GM12878 (cell line): ENCODE results near the gene CENPK. TPM values are rescaled to one million over a fixed set of nuclear protein-coding genes. Genes with fewer than 3 reads are reported as not detected.

Experiments used
- ATAC-seq: fragments of 200-7000 bp; cut with Tn5 transposase; 3 replicates; pipeline ENCODE4 v1.9.1; 2020; ENCODE audit warnings: mild to moderate bottlenecking, moderate library complexity
- Bru-seq: library from RNA; stranded (reverse); fragments of 400-500 nt; gene quantifications from one replicate; lab custom pipeline; 2021; lab: Mats Ljungman, UMichigan
- BruChase-seq, 2 experiments: library from RNA; stranded (reverse); fragments of 400-500 nt; gene quantifications; one replicate each; lab custom pipeline; 2021; lab: Mats Ljungman, UMichigan
- BruUV-seq: library from RNA; stranded (reverse); fragments of 400-500 nt; replicated peaks from 2 replicates; lab custom pipeline; 2021; lab: Mats Ljungman, UMichigan
- CTCF ChIA-PET: fragments of 300-600 bp; sonication (Branson Sonifier 250); formaldehyde crosslinking; extraction: SDS; loops from one replicate; lab custom pipeline; 2021; ENCODE audit warnings: inconsistent platforms; lab: Yijun Ruan, JAX
- POLR2A ChIA-PET: fragments of 350-600 bp; formaldehyde crosslinking; extraction: SDS; loops from one replicate; lab custom pipeline; 2021; ENCODE audit warnings: inconsistent platforms; lab: Charles Lee
- RAD21 ChIA-PET: fragments of 300-600 bp; sonication (Branson Sonifier 250); formaldehyde crosslinking; loops from one replicate; lab custom pipeline; 2023; ENCODE audit warnings: antibody characterized with exemption; ENCODE audit not compliant: unreplicated experiment; lab: Charles Lee
- SMC1A ChIA-PET: fragments of 300-600 bp; sonication (Branson Sonifier 250); formaldehyde crosslinking; loops from one replicate; lab custom pipeline; 2023; ENCODE audit not compliant: unreplicated experiment, uncharacterized antibody; lab: Charles Lee
- DNase-seq: peaks from one replicate; pipeline ENCODE4 v3.0.0-alpha.2; 2011; ENCODE audit warnings: low read depth, low spot score
- FAIRE-seq: peaks from 3 replicates; lab custom pipeline; 2011; peaks lifted over from hg19 to GRCh38; lab: Jason Lieb, UNC
- H2AFZ ChIP-seq: 2 replicates; pipeline ENCODE4 v1.6.0; 2011; ENCODE audit warnings: low read depth, low read length, control low read depth; ENCODE audit not compliant: control insufficient read depth
- H3K27ac ChIP-seq: 2 replicates; pipeline ENCODE4 v1.5.1; 2011; ENCODE audit warnings: control low read depth; ENCODE audit not compliant: control insufficient read depth, insufficient read depth
- H3K27me3 ChIP-seq, 2 experiments: replicated peaks in 1 of 2; 2 replicates each; pipeline versions ENCODE4 v1.6.0 to v1.6.1; 2011; ENCODE audit warnings: low read length in 1 of 2; ENCODE audit not compliant: control insufficient read depth in 2 of 2, insufficient read depth in 2 of 2
- H3K36me3 ChIP-seq, 2 experiments: 2 replicates each; pipeline ENCODE4 v1.5.1; 2011; ENCODE audit warnings: low read length in 1 of 2; ENCODE audit not compliant: control insufficient read depth in 2 of 2, insufficient read depth in 2 of 2
- H3K4me1 ChIP-seq: 2 replicates; pipeline ENCODE4 v1.6.1; 2011; ENCODE audit warnings: mild to moderate bottlenecking, low read length, moderate library complexity, mixed read lengths; ENCODE audit not compliant: control insufficient read depth, insufficient read depth
- H3K4me2 ChIP-seq: 2 replicates; pipeline ENCODE4 v1.6.0; 2011; ENCODE audit warnings: control low read depth; ENCODE audit not compliant: control insufficient read depth, insufficient read depth
- H3K4me3 ChIP-seq: fragments of 200-600 bp; sonication (generic); 2 replicates; pipeline ENCODE4 v1.5.1; 2016
- H3K79me2 ChIP-seq: 2 replicates; pipeline ENCODE4 v1.6.0; 2011; ENCODE audit warnings: low read length; ENCODE audit not compliant: control insufficient read depth, insufficient read depth
- H3K9ac ChIP-seq: 2 replicates; pipeline ENCODE4 v1.8.0; 2011; ENCODE audit warnings: low read length, control low read depth, mixed read lengths; ENCODE audit not compliant: control insufficient read depth, insufficient read depth
- H3K9me3 ChIP-seq: replicated peaks from 3 replicates; pipeline ENCODE4 v1.5.1; 2011; ENCODE audit warnings: mild to moderate bottlenecking, low read length; ENCODE audit not compliant: control insufficient read depth, insufficient read depth
- H4K20me1 ChIP-seq: 2 replicates; pipeline ENCODE4 v1.6.0; 2011; ENCODE audit not compliant: control insufficient read depth, insufficient read depth
- ATF7 ChIP-seq: fragments of 450-650 bp; IDR thresholded peaks from 2 replicates; pipeline ENCODE4 v1.6.1; 2016; ENCODE audit warnings: low read depth, mild to moderate bottlenecking
- BHLHE40 ChIP-seq, 2 experiments: fragments of 450-650 bp in 1 of 2; IDR thresholded peaks; 2 replicates each; pipeline ENCODE4 v1.6.1; 2011 to 2017; ENCODE audit warnings: low read depth in 2 of 2, borderline replicate concordance in 1 of 2, improper control_type of control experiment in 1 of 2, low read length in 1 of 2, mild to moderate bottlenecking in 1 of 2
- CBFB ChIP-seq: IDR thresholded peaks from 2 replicates; pipeline ENCODE4 v1.6.1; 2016; ENCODE audit warnings: antibody characterized with exemption, low read depth
- E2F8 ChIP-seq: fragments of 450-650 bp; IDR thresholded peaks from 2 replicates; pipeline ENCODE4 v1.6.1; 2018; ENCODE audit warnings: mild to moderate bottlenecking, low read depth, moderate library complexity; ENCODE audit not compliant: partially characterized antibody
- HCFC1 ChIP-seq: fragments of 150-350 bp; IDR thresholded peaks from 2 replicates; pipeline ENCODE4 v1.6.1; 2014; ENCODE audit warnings: low read length
- MEF2A ChIP-seq: IDR thresholded peaks from 2 replicates; pipeline ENCODE4 v1.6.1; 2011; ENCODE audit warnings: low read depth, mild to moderate bottlenecking, low read length, moderate library complexity; ENCODE audit not compliant: insufficient read depth
- MYB ChIP-seq: fragments of 150-350 bp; IDR thresholded peaks from 2 replicates; pipeline ENCODE4 v1.6.1; 2014; ENCODE audit warnings: mild to moderate bottlenecking, low read depth, low read length, borderline replicate concordance
- NFYB ChIP-seq: IDR thresholded peaks from 2 replicates; pipeline ENCODE4 v1.6.1; 2011; ENCODE audit warnings: low read depth, mild to moderate bottlenecking, low read length, improper control_type of control experiment, moderate library complexity; ENCODE audit not compliant: insufficient read depth
- NRF1 ChIP-seq: conservative IDR thresholded peaks from 2 replicates; pipeline ENCODE4 v1.6.1; 2011; ENCODE audit warnings: mild to moderate bottlenecking, low read depth, low read length, improper control_type of control experiment
- POLR2A ChIP-seq: IDR thresholded peaks from 2 replicates; pipeline ENCODE4 v1.6.1; 2011; ENCODE audit warnings: low read depth, mild to moderate bottlenecking, low read length
- SMAD5 ChIP-seq: IDR thresholded peaks from 2 replicates; pipeline ENCODE4 v1.6.1; 2016; ENCODE audit warnings: antibody characterized with exemption, low read depth
- SMARCA5 ChIP-seq: fragments of 450-650 bp; IDR thresholded peaks from 2 replicates; pipeline ENCODE4 v1.6.1; 2017; ENCODE audit warnings: mild to moderate bottlenecking
- SRF ChIP-seq, 2 experiments: IDR thresholded peaks; 2 replicates each; pipeline ENCODE4 v1.6.1; 2011; ENCODE audit warnings: low read depth in 2 of 2, low read length in 2 of 2, mild to moderate bottlenecking in 1 of 2, moderate library complexity in 1 of 2
- TCF3 ChIP-seq: IDR thresholded peaks from 2 replicates; pipeline ENCODE4 v1.6.1; 2012; ENCODE audit warnings: low read depth, mild to moderate bottlenecking, low read length, borderline replicate concordance; ENCODE audit not compliant: insufficient read depth
- WGBS: methylation state at CpG from one replicate; pipeline ENCODE4 v1.1.6; 2016; ENCODE audit warnings: low lambda C conversion rate; ENCODE audit not compliant: insufficient replicate concordance, insufficient coverage; ENCODE audit errors: missing lambda C conversion rate; 5-methylcytosine and 5-hydroxymethylcytosine counted together
- in situ Hi-C: fragments of 300-500 bp; cut with MboI; formaldehyde crosslinking; loops from 9 replicates; pipeline ENCODE4 v1.14.3; 2018; ENCODE audit warnings: mixed read lengths
- intact Hi-C: fragments of 100-400 bp; cut with micrococcal nuclease; formaldehyde crosslinking; loops from one replicate; pipeline ENCODE4 v1.14.2; 2022; ENCODE audit not compliant: unreplicated experiment
- long read RNA-seq, 2 experiments: library from polyadenylated mRNA; unstranded; transcript quantifications; one replicate each; pipeline ENCODE4 v2.0.0, GENCODE V29; 2019 to 2020
- polyA minus RNA-seq, 3 experiments: library from RNA; depleted of rRNA, polyadenylated mRNA; stranded (reverse); fragments of >200 nt; gene quantifications; 2 replicates each; pipeline ENCODE4 v1.2.3, GENCODE V29; 2011
- polyA plus RNA-seq, 11 experiments: library from polyadenylated mRNA; depleted of rRNA in 4 of 11; unstranded in 6 of 11; stranded (reverse) in 5 of 11; fragments of >200 nt; fragmentation: Nextera tagmentation in 4 of 11; fragmentation: Illumina TruSeq in 1 of 11; extraction: Ambion mirVana in 4 of 11; extraction: Trizol in 1 of 11; gene quantifications; 1 replicate in 1 of 11; 2 replicates in 10 of 11; pipeline versions ENCODE4 v1.2.1 to v1.2.3, GENCODE V29; 2011 to 2016; ENCODE audit warnings: inconsistent platforms in 2 of 11, missing spikeins in 2 of 11, low read depth in 1 of 11
- total RNA-seq, 4 experiments: library from RNA; depleted of rRNA in 3 of 4; stranded (reverse); fragments of >200 nt in 3 of 4; fragmentation: Illumina TruSeq in 1 of 4; extraction: Trizol in 1 of 4; gene quantifications; 2 replicates each; pipeline versions ENCODE4 v1.2.1 to v1.2.3, GENCODE V29; 2013 to 2021

The CENPK gene
- 150 and 154 TPM in 2 replicates for total RNA-seq (2013; cell fraction: nucleolus; rRNA removed)
- 29.5 and 38.4 TPM in 2 replicates for total RNA-seq (2014; rRNA removed)
- total RNA-seq (2014; rRNA removed; fragmentation: Illumina TruSeq; extraction: Trizol), result 44.1 and 48.4 TPM in 2 replicates
- 25.7 and 32.0 TPM in 2 replicates for total RNA-seq (2021)
- 6.3 TPM for polyA plus RNA-seq (2011; ENCODE audit: low read depth)
- polyA plus RNA-seq (2011; rRNA removed), result 38.5 and 68.3 TPM in 2 replicates
- polyA plus RNA-seq (2011; cell fraction: cytosol; rRNA removed), result 7.4 and 9.9 TPM in 2 replicates
- polyA plus RNA-seq (2011; cell fraction: nucleus; rRNA removed), result 42.9 and 53.9 TPM in 2 replicates
- polyA plus RNA-seq (2012), result 13.7 and 18.9 TPM in 2 replicates
- 42.3 and 49.3 TPM in 2 replicates for polyA plus RNA-seq (2014; fragmentation: Illumina TruSeq; extraction: Trizol)
- polyA plus RNA-seq (2014; fragmentation: Nextera tagmentation; extraction: Ambion mirVana), result 10 to 100 TPM; 76.5 to 94.3 TPM
- polyA plus RNA-seq (2014; rRNA removed), result 25.0 and 30.1 TPM in 2 replicates
- polyA plus RNA-seq (2016; fragmentation: Nextera tagmentation; extraction: Ambion mirVana), result 10 to 100 TPM; 65.5 to 68.9 TPM
- 33.1 and 37.0 TPM in 2 replicates for polyA minus RNA-seq (2011; rRNA and poly(A)+ RNA removed)
- polyA minus RNA-seq (2011; cell fraction: cytosol; rRNA and poly(A)+ RNA removed), result 9.0 and 9.2 TPM in 2 replicates
- 60.3 and 98.2 TPM in 2 replicates for polyA minus RNA-seq (2011; cell fraction: nucleus; rRNA and poly(A)+ RNA removed)
- percentile 82 among the genes with signal in this experiment for Bru-seq, nascent RNA
- BruChase-seq, experiment 1, labeled RNA remaining after a 6-hour chase, result percentile 88 among the genes with signal in this experiment
- BruChase-seq, experiment 2, labeled RNA remaining after a 2-hour chase, result percentile 91 among the genes with signal in this experiment
- long read RNA-seq, experiment 1, transcript CENPK-202 (11 exons, 1,734 nt), result major isoform, 5 of 21 reads
- long read RNA-seq, experiment 1, partial matches to known transcripts, result 2 of 21 reads
- long read RNA-seq, experiment 1, other reads (novel, unspliced or antisense), result 11 of 21 reads
- long read RNA-seq, experiment 2, transcript CENPK-208 (11 exons, 1,586 nt), result minor isoform, 9 of 196 reads
- long read RNA-seq, experiment 2, transcript CENPK-202 (11 exons, 1,734 nt), result major isoform, 75 of 196 reads
- long read RNA-seq, experiment 2, transcript CENPK-215 (11 exons, 1,697 nt), result minor isoform, 23 of 196 reads
- long read RNA-seq, experiment 2, partial matches to known transcripts, result 36 of 196 reads
- long read RNA-seq, experiment 2, other reads (novel, unspliced or antisense), result 49 of 196 reads

GRCh38 chr5:65562731-65563701, at the start of gene CENPK, which contains the start of gene PPWD1:
TSS of gene CENPK (minus strand) at chr5:65563168. CDS start at chr5:65554907, 8,261 bp downstream.
TSS of gene PPWD1 (plus strand) at chr5:65563296. CDS start at chr5:65563311, 15 bp downstream.
- 1% methylated on average over 54 of the region's 54 CpGs for WGBS
- DNase-seq (peak; percentile 84), FAIRE-seq (peak; percentile 90), ATAC-seq (peak; percentile 99)
- Histone ChIP-seq H3K9ac (peak within 1 kb of the TSS; percentile 67), H3K9me3 (no peaks in the 10 kb centered on the region), H3K27ac (peak within 1 kb of the TSS; percentile 67), H3K4me3 (peak within 1 kb of the TSS; percentile 93), H3K79me2 (peaks cover 51% of the 10 kb centered on the region), H2AFZ (peak within 1 kb of the TSS; percentile 95), H3K4me2 (peak within 1 kb of the TSS; percentile 86), H3K27me3 (no peaks in the 10 kb centered on the region), H4K20me1 (no peaks in the 10 kb centered on the region), H3K36me3 (no peaks in the 10 kb centered on the region), H3K4me1 (peaks cover 3% of the 10 kb centered on the region; the same call in 1 of the 2 replicates)
- BruUV-seq, result TSS peak; percentile 76
- intact Hi-C loops, result no loop called here
- ChIA-PET SMC1A (interaction anchor here (0.8 to 2.2 kb wide), 10 partner anchors 10 to 752 kb away, joined by 3 to 9 read pairs (median 4); no protein-coding TSS in a partner anchor), CTCF (interaction anchor here (0.6 to 2.3 kb wide), 8 partner anchors 15 to 752 kb away, joined by 3 to 8 read pairs (median 4); no protein-coding TSS in a partner anchor), RAD21 (interaction anchor here (0.6 to 2.0 kb wide), 9 partner anchors 9 to 752 kb away, joined by 3 to 9 read pairs (median 5); partner anchors contain the start of genes ADAMTS6 and TRIM23), POLR2A (interaction anchor here (0.6 to 1.7 kb wide), 7 partner anchors 11 to 361 kb away, joined by 3 to 6 read pairs (median 4); no protein-coding TSS in a partner anchor)
- in situ Hi-C loops, result no loop called here
- TF ChIP-seq NRF1 (peak; percentile 47), TCF3 (no peak), MYB (no peak), ATF7 (peak; percentile 50), SMARCA5 (no peak), E2F8 (peak; percentile 86), HCFC1 (peak; percentile 77), MEF2A (0 out of 2 replicates have a peak, but pooled peaks have one; percentile 29), NFYB (peak; percentile 99), BHLHE40 (IDR thresholded peaks at IDR 0.05; ENCODE audit: borderline replicate concordance in 1 of 2, low read depth in 2 of 2, low read length in 1 of 2) (peak in 1 of 2 experiments; percentile 21; a peak in 1 of 4 replicates), POLR2A (peak; percentile 92), SRF (IDR thresholded peaks at IDR 0.05; ENCODE audit: low read depth in 2 of 2, low read length in 2 of 2) (peak in 1 of 2 experiments; percentile 76; a peak in 2 of 4 replicates), SMAD5 (peak; percentile 75; the same call in 1 of the 2 replicates), CBFB (peak; percentile 36; the same call in 1 of the 2 replicates)
